HCT116 (cell line): ENCODE data around the gene ELOVL5. TPM values are rescaled to one million over a fixed set of nuclear protein-coding genes. Genes with fewer than 3 reads are reported as not detected.

Source experiments
- ATAC-seq: fragments of 200-7000 bp; cut with Tn5 transposase; 2 replicates; pipeline ENCODE4 v1.9.1; 2020; ENCODE audit warnings: mild to moderate bottlenecking, moderate library complexity
- BruUV-seq: library from RNA; stranded (reverse); fragments of 400-500 nt; replicated peaks from 2 replicates; lab custom pipeline; 2021; lab: Mats Ljungman, UMichigan
- CTCF ChIA-PET: fragments of 300-600 bp; sonication (Branson Sonifier 250); formaldehyde crosslinking; loops from one replicate; lab custom pipeline; 2021; ENCODE audit warnings: antibody characterized with exemption; lab: Charles Lee
- POLR2A ChIA-PET: fragments of 300-600, 350-600 bp; sonication (Branson Sonifier 250); formaldehyde crosslinking; loops from one replicate; lab custom pipeline; 2021; ENCODE audit warnings: antibody characterized with exemption; lab: Charles Lee
- RAD21 ChIA-PET, 2 experiments: fragments of 300-600 bp; sonication (Branson Sonifier 250); formaldehyde crosslinking; loops; one replicate each; lab custom pipeline; 2023; ENCODE audit warnings: low total read pairs in 2 of 2; ENCODE audit not compliant: uncharacterized antibody in 2 of 2, unreplicated experiment in 2 of 2, low non-redundant PET in 1 of 2; lab: Charles Lee
- DNase-seq: peaks from one replicate; pipeline ENCODE4 v3.0.0-alpha.2; 2010; ENCODE audit warnings: low read depth, low spot score
- H2AFZ ChIP-seq: fragments of 200-600 bp; shearing (Covaris generic), sonication (generic); 2 replicates; pipeline ENCODE4 v1.6.1; 2017; ENCODE audit warnings: low read depth, mixed run types, mixed read lengths, antibody characterized with exemption, low read length; ENCODE audit not compliant: poor library complexity, severe bottlenecking
- H3K27ac ChIP-seq: 2 replicates; pipeline ENCODE4 v1.5.1; 2012; ENCODE audit warnings: low read depth, low read length
- H3K27me3 ChIP-seq: fragments of 200-600 bp; sonication (generic); 2 replicates; pipeline ENCODE4 v1.6.1; 2016; ENCODE audit warnings: mixed run types, low read length, mixed read lengths; ENCODE audit not compliant: insufficient read depth
- H3K36me3 ChIP-seq, 2 experiments: fragments of 200-500 bp in 1 of 2; fragments of 200-600 bp in 1 of 2; sonication (Bioruptor generic) in 1 of 2; sonication (generic) in 1 of 2; 2 replicates each; pipeline versions ENCODE4 v1.5.1 to v1.6.1; 2014 to 2016; ENCODE audit warnings: low read length in 2 of 2, inconsistent platforms in 1 of 2, mixed read lengths in 1 of 2, mixed run types in 1 of 2; ENCODE audit not compliant: insufficient read depth in 2 of 2, control insufficient read depth in 1 of 2
- H3K4me1 ChIP-seq, 2 experiments: fragments of 200-600 bp in 1 of 2; sonication (generic) in 1 of 2; 2 replicates each; pipeline versions ENCODE4 v1.5.1 to v1.6.1; 2012 to 2017; ENCODE audit warnings: low read length in 2 of 2, inconsistent platforms in 1 of 2, mild to moderate bottlenecking in 1 of 2, mixed read lengths in 1 of 2, mixed run types in 1 of 2, moderate library complexity in 1 of 2; ENCODE audit not compliant: insufficient read depth in 2 of 2, control insufficient read depth in 1 of 2
- H3K4me2 ChIP-seq: fragments of 200-600 bp; sonication (generic); 2 replicates; pipeline ENCODE4 v1.6.1; 2017; ENCODE audit warnings: mixed run types, low read length, mixed read lengths
- H3K4me3 ChIP-seq, 2 experiments: fragments of 200-600 bp in 1 of 2; sonication (generic) in 1 of 2; replicated peaks in 1 of 2; 2 replicates each; pipeline ENCODE4 v1.5.1; 2011 to 2016; ENCODE audit warnings: low read length in 2 of 2, control low read depth in 1 of 2, low read depth in 1 of 2, mild to moderate bottlenecking in 1 of 2, mixed read lengths in 1 of 2, mixed run types in 1 of 2
- H3K79me2 ChIP-seq: fragments of 200-600 bp; sonication (generic); 2 replicates; pipeline ENCODE4 v1.6.1; 2017; ENCODE audit warnings: mild to moderate bottlenecking, mixed run types, low read length, moderate library complexity, mixed read lengths; ENCODE audit not compliant: insufficient read depth
- H3K9ac ChIP-seq: fragments of 200-600 bp; sonication (generic); 2 replicates; pipeline ENCODE4 v1.6.1; 2016; ENCODE audit warnings: low read length, mixed read lengths
- H3K9me2 ChIP-seq: fragments of 200-600 bp; sonication (generic), shearing (Covaris generic); 2 replicates; pipeline ENCODE4 v1.6.1; 2017; ENCODE audit warnings: mixed run types, mild to moderate bottlenecking, moderate library complexity; ENCODE audit not compliant: insufficient read depth
- H3K9me3 ChIP-seq, 2 experiments: fragments of 200-500 bp in 1 of 2; fragments of 200-600 bp in 1 of 2; sonication (Bioruptor generic) in 1 of 2; sonication (generic) in 1 of 2; 2 replicates each; pipeline ENCODE4 v1.6.1; 2014 to 2017; ENCODE audit warnings: low read length in 2 of 2, mixed read lengths in 2 of 2, inconsistent platforms in 1 of 2, low read depth in 1 of 2, mild to moderate bottlenecking in 1 of 2, mixed run types in 1 of 2, moderate library complexity in 1 of 2; ENCODE audit not compliant: control insufficient read depth in 1 of 2, insufficient read depth in 1 of 2
- H4K20me1 ChIP-seq: fragments of 200-600 bp; sonication (generic), shearing (Covaris generic); 2 replicates; pipeline ENCODE4 v1.6.1; 2017; ENCODE audit warnings: mixed run types, mild to moderate bottlenecking, moderate library complexity; ENCODE audit not compliant: insufficient read depth
- CEBPB ChIP-seq: IDR thresholded peaks from 2 replicates; pipeline ENCODE4 v1.6.1; 2012; ENCODE audit warnings: low read depth
- ELF1 ChIP-seq: IDR thresholded peaks from 2 replicates; pipeline ENCODE4 v1.6.1; 2012; ENCODE audit warnings: low read depth, borderline replicate concordance
- POLR2A ChIP-seq: IDR thresholded peaks from 2 replicates; pipeline ENCODE4 v1.7.0; 2011; ENCODE audit warnings: borderline replicate concordance; ENCODE audit not compliant: insufficient read depth, insufficient read length; ENCODE audit errors: extremely low read depth
- POLR2AphosphoS5 ChIP-seq: IDR thresholded peaks from 2 replicates; pipeline ENCODE4 v1.6.1; 2011; ENCODE audit warnings: mild to moderate bottlenecking, low read depth, low read length, moderate library complexity
- RAD21 ChIP-seq: IDR thresholded peaks from 2 replicates; pipeline ENCODE4 v1.6.1; 2012; ENCODE audit warnings: low read depth, mild to moderate bottlenecking
- SP1 ChIP-seq: IDR thresholded peaks from 2 replicates; pipeline ENCODE4 v1.6.1; 2012; ENCODE audit warnings: low read depth
- TCF7L2 ChIP-seq: IDR thresholded peaks from 2 replicates; pipeline ENCODE4 v1.7.0; 2011; ENCODE audit warnings: borderline replicate concordance, inconsistent platforms; ENCODE audit not compliant: insufficient read depth, insufficient read length; ENCODE audit errors: extremely low read depth
- ZFX ChIP-seq: fragments of 450-650 bp; IDR thresholded peaks from 2 replicates; pipeline ENCODE4 v1.6.1; 2017
- ZNF274 ChIP-seq: fragments of 200-500 bp; sonication (Bioruptor generic); IDR thresholded peaks from 2 replicates; pipeline ENCODE4 v1.6.1; 2014; ENCODE audit warnings: mild to moderate bottlenecking, low read depth, low read length, inconsistent platforms
- intact Hi-C: fragments of 100-400 bp; cut with micrococcal nuclease; formaldehyde crosslinking; loops from 2 replicates; pipeline ENCODE4 v1.10.0; 2022
- total RNA-seq: library from RNA; stranded (reverse); gene quantifications from one replicate; pipeline ENCODE4 v1.2.1, GENCODE V29; 2021; ENCODE audit not compliant: unreplicated experiment
- TF ChIP-seq, protein P1 (sequence below): IDR thresholded peaks from 2 replicates; pipeline ENCODE4 v1.6.1; 2012
- TF ChIP-seq, protein P2 (sequence below): IDR thresholded peaks from 2 replicates; pipeline ENCODE4 v1.6.1; 2012; ENCODE audit warnings: low read depth

The ELOVL5 gene
- total RNA-seq, 1 experiment from 2014 or later, result 85.3 TPM

DNA sequence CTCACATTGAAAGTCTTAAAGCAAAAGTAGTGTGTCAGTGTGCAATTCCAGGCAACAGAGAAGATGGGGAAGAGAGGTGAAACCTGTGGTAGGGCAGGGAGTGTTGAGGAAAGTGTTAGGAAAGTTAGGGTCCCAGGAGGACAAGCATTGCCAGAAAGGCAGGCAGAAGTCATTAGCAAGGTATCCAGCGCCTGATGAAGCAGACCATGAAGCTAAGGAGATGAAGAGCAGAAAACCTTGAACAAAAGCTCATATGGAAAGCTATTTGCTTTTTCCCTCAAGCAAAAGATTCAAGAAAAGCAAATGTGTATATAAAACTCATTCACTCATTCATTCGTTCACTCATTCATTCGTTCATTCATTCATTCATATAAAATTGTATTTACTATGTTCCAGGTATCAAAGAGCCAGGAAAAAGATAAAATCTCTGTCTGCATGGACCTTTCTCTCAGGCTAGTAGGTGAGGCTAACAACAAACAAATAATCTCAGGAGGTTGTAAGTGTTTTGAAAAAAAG, 96.5 kb downstream of the ELOVL5 start:
- RAD21 ChIA-PET, result no interaction called here
- no peaks in the 10 kb centered on the region for H3K9me3 ChIP-seq
- no peak overlapping the region for H3K4me2 ChIP-seq
- TF ChIP-seq POLR2AphosphoS5, result no peak
- TF ChIP-seq, protein P1, sequence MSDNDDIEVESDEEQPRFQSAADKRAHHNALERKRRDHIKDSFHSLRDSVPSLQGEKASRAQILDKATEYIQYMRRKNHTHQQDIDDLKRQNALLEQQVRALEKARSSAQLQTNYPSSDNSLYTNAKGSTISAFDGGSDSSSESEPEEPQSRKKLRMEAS, result no peak
- no peak for TF ChIP-seq ELF1
- no peak for TF ChIP-seq ZFX
- TF ChIP-seq SP1, result no peak
- TF ChIP-seq, protein P2, sequence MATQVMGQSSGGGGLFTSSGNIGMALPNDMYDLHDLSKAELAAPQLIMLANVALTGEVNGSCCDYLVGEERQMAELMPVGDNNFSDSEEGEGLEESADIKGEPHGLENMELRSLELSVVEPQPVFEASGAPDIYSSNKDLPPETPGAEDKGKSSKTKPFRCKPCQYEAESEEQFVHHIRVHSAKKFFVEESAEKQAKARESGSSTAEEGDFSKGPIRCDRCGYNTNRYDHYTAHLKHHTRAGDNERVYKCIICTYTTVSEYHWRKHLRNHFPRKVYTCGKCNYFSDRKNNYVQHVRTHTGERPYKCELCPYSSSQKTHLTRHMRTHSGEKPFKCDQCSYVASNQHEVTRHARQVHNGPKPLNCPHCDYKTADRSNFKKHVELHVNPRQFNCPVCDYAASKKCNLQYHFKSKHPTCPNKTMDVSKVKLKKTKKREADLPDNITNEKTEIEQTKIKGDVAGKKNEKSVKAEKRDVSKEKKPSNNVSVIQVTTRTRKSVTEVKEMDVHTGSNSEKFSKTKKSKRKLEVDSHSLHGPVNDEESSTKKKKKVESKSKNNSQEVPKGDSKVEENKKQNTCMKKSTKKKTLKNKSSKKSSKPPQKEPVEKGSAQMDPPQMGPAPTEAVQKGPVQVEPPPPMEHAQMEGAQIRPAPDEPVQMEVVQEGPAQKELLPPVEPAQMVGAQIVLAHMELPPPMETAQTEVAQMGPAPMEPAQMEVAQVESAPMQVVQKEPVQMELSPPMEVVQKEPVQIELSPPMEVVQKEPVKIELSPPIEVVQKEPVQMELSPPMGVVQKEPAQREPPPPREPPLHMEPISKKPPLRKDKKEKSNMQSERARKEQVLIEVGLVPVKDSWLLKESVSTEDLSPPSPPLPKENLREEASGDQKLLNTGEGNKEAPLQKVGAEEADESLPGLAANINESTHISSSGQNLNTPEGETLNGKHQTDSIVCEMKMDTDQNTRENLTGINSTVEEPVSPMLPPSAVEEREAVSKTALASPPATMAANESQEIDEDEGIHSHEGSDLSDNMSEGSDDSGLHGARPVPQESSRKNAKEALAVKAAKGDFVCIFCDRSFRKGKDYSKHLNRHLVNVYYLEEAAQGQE, result no peak
- no peak for TF ChIP-seq TCF7L2
- TF ChIP-seq POLR2A, result no peak
- TF ChIP-seq CEBPB, result no peak
- TF ChIP-seq RAD21, result no peak
- no peak for TF ChIP-seq ZNF274
- H3K79me2 ChIP-seq, result no peaks in the 10 kb centered on the region
- CTCF ChIA-PET, result no interaction called here
- no peak overlapping the region for H3K9ac ChIP-seq
- H3K9me2 ChIP-seq, result no peaks in the 10 kb centered on the region
- H2AFZ ChIP-seq, result no peak overlapping the region
- intact Hi-C loops, result no loop called here
- no peaks in the 10 kb centered on the region for H4K20me1 ChIP-seq
- DNase-seq (no peak), ATAC-seq (no peak)
- no peaks in the 10 kb centered on the region; a peak in 1 of 4 replicates for H3K4me1 ChIP-seq
- H3K36me3 ChIP-seq, result no peaks in the 10 kb centered on the region
- BruUV-seq, result no TSS peak
- H3K4me3 ChIP-seq, result no peak overlapping the region
- no peaks in the 10 kb centered on the region for H3K27me3 ChIP-seq
- POLR2A ChIA-PET, result no interaction called here
- no peak overlapping the region for H3K27ac ChIP-seq
